Measurements from ENCODE around the gene TEX29. TPM values are rescaled to one million over a fixed set of nuclear protein-coding genes. Genes with fewer than 3 reads are reported as not detected.

Gene TEX29
- total RNA-seq, 1 donor from 2014 or later: 0.81 TPM

GRCh38 chr13:111370147-111370546 is 49.7 kb downstream of the TEX29 start:
- intact Hi-C loops (cut with DNase I): no loop called here
- no peak for ATAC-seq

DNA sequence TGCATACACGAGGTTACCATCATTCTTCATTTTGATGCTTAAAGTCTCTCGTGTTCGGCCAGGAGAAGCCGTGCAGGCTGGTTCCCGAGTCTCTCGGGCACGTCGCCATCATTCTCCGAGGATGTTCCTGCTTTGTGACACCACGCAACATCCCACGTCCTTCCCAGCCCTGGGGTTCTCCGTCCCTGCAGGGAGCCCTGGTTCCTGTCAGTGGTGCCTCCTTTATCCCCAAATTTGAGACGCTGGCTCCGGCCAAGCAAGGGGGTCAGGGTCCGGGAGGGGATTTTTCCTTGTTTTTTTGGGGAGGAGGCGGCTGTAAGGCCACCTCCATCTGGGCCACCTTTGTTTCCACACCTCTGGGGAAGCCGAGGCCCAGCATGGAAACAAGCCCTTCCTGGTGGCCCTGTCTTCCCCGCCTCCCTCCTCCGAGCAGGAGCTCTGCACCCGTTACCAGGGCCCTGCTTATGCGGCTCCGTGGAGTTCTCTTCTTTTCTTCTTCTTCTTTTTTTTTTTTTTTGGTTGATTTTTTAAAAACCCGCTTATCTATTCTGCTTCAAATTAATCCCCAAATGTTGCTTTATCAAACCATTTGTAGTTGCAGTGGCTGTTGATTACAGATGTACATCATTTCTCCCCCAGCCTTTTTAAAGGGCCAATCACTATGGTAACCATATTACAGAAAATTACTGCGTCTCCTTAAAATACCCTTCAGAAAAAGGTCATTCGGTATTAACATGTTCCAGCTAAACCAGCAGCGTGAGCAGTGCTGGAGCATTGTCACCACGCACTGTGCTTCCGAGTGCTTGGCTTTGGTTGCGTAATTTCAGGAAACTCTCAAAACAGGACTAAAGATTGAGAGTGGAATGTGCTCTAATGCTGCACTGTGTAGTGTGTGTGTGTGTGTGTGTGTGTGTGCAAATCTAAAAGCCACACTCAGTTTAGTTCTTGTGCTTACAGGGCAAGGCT is 50.4 kb downstream of the TEX29 start:
- H3K36me3 ChIP-seq: no peaks in the 10 kb centered on the region
- ATAC-seq (peak; percentile 95), DNase-seq (no peak)
- H3K27ac ChIP-seq: no peak overlapping the region
- H3K4me1 ChIP-seq: no peaks in the 10 kb centered on the region
- no peak overlapping the region for H3K4me3 ChIP-seq
- intact Hi-C loops (cut with DNase I): no loop called here
- no peak for TF ChIP-seq CTCF (IDR thresholded peaks at IDR 0.05)
- H3K27me3 ChIP-seq: no peaks in the 10 kb centered on the region
- H3K9me3 ChIP-seq: no peaks in the 10 kb centered on the region

More at GRCh38 chr13:111370147-111370546, 49.7 kb downstream of the TEX29 start:
- DNase-seq: no peak
- no peak overlapping the region for H3K27ac ChIP-seq
- TF ChIP-seq CTCF (IDR thresholded peaks at IDR 0.05): no peak
- H3K27me3 ChIP-seq: no peaks in the 10 kb centered on the region
- no peaks in the 10 kb centered on the region for H3K4me1 ChIP-seq
- no peaks in the 10 kb centered on the region for H3K9me3 ChIP-seq
- no peak overlapping the region for H3K4me3 ChIP-seq
- no peaks in the 10 kb centered on the region for H3K36me3 ChIP-seq

DNA sequence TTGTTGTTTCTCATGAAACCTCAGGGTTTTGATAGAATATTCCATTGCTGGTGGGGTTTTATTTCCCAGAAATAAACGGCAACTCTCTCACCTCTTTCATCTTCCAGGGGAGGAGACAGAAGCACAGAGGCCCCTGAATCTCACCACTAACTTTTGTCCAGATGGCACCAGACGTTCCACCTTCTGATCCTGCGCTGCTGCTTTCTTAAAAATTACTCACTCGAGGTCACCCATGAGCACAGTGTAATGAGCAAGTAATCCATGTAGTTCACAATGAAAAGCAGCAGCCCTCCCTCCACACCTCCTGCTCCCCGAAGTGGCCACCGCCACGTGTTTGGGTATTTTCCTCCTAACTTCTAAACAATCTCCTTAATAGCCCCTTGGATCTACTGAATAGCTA is 51.3 kb downstream of the TEX29 start:
- no peaks in the 10 kb centered on the region for H3K27me3 ChIP-seq
- H3K27ac ChIP-seq: no peak overlapping the region
- no peaks in the 10 kb centered on the region for H3K9me3 ChIP-seq
- no peaks in the 10 kb centered on the region for H3K36me3 ChIP-seq
- TF ChIP-seq CTCF (IDR thresholded peaks at IDR 0.05): no peak
- H3K4me3 ChIP-seq: no peak overlapping the region
- no peak for DNase-seq
- no peaks in the 10 kb centered on the region for H3K4me1 ChIP-seq
- ATAC-seq: no peak
- intact Hi-C loops (cut with DNase I): no loop called here

DNA sequence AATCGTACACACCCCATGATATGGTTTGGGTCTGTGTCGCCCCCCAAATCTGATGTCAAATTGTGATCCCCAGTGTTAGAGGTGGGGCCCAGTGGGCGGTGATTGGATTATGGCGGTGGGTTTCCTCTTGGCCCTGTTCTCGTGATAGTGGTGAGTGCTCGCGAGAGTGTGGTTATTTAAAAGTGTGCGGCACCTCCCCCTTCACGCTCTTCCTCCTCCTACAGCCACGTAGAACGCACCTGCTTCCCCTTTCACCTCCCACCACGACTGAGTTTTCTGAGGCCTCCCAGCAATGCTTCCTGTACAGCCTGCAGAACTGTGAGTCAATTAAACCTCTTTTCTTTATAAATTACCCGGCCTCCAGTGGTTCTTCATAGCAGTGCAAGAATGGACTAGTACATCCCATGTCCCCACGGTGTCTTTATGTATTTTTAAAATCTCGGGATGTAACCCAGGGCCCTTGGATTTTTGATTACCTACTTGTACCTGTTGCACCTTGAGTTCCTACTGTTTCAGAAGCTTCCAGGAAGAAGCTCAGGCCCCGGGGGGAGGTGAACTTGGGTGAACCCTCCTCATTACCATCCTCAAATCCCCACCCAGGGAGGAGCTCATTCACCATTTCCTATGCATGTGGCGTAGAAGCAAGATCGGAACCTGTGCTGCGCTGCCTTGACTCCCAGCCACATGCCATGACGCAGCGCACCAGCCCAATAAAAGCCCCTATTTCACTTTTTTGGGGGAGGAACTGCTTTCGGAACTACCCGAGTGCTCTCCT is 52.4 kb downstream of the TEX29 start:
- ATAC-seq (no peak), DNase-seq (no peak)
- no peaks in the 10 kb centered on the region for H3K4me1 ChIP-seq
- TF ChIP-seq CTCF (IDR thresholded peaks at IDR 0.05): no peak
- intact Hi-C loops (cut with DNase I): no loop called here
- no peak overlapping the region for H3K27ac ChIP-seq
- no peak overlapping the region for H3K4me3 ChIP-seq
- no peaks in the 10 kb centered on the region for H3K36me3 ChIP-seq
- no peaks in the 10 kb centered on the region for H3K9me3 ChIP-seq
- H3K27me3 ChIP-seq: no peaks in the 10 kb centered on the region

DNA sequence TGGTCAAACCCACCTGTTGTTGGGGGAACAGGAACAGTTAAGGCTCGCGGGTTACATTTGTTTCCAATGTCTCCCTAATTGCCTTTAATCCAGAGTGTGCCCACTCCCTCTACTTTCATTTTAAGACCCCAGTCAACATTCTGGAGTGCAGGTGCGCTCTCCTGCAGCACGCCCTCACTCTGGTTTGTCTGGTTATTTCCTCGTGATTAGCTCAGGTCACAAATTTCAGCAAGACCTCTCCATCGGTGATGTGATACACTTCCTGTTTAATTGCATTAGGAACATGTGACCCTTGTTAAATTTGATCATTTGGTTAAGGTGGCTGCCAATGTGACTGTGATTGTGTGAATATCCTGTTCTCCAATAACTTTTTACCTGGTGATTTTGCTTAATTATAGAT is 53.0 kb downstream of the TEX29 start:
- Histone ChIP-seq H3K9me3 (no peaks in the 10 kb centered on the region), H3K36me3 (no peaks in the 10 kb centered on the region), H3K4me3 (no peak overlapping the region), H3K4me1 (no peaks in the 10 kb centered on the region), H3K27ac (no peak overlapping the region), H3K27me3 (no peaks in the 10 kb centered on the region)
- no peak for TF ChIP-seq CTCF (IDR thresholded peaks at IDR 0.05)
- ATAC-seq (no peak), DNase-seq (no peak)
- intact Hi-C loops (cut with DNase I): no loop called here

Measured in upper lobe of right lung (tissue), 1 donor.